ENCODE data around the gene TMEM109.
"Not testable (repeated sequence)": the region's sequence is repeated elsewhere in the genome, so short reads cannot be mapped to it uniquely, and the experiment has no call there.

The TMEM109 gene

DNA sequence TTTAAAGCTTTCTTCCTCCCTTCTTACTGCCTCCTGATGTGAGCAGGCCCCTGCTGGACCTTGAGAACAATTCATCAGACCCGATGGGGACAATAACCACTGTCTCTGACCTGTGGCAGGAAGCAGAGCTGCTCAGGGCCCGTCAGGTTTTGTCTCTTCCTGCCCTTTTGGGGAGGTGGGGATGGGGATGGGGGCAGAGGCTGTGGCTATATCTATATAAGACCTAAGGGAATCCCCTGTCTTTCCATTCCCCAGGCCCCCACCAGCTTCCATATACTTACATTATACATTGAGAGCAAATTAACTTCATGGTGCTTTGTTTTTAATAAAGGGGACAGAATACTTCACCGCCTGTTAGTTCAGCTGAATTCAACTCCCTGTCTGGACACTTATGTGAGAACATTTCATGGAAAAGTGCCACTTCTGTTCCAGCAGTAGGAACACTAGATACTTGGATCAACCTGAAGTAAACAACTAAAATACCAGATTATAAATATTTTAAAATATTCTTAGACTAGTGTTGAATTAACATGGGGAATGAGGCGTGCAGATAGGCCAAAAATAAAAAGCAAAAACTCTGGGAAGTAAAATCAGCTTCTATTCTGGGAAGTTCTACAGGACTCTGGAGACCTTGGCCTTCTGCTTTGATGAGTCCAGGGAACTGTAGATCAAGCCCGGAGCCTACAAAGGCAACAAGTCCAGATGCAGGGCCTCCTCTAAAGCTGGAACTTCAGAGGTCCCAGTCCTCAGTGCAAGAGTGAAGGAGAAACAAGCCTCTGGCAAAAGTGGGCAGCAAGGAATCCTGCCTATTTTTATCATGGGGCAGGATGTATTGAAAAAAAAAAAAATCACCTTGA is 35.5 kb upstream of the TMEM109 start:
- DNase-seq: no peak

DNA sequence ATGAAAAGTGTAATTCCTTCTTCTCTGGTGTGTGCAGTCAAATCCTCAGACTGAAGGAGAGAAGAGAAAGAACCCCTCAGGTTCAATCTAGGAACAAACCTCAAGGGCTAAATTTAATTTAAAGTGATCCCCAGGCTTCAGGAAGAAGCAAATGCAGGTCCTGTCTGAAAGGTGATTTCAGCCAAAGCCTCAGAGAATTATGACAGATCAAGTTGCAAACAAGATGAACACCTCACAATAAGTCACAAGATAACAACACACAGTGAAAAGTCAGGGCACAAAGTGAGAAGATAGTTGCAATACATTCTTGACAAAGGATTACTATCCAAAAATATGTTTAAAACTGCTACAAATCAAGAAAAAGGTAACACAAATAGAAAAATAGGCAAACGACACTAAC is 34.9 kb upstream of the TMEM109 start:
- DNase-seq: no peak

DNA sequence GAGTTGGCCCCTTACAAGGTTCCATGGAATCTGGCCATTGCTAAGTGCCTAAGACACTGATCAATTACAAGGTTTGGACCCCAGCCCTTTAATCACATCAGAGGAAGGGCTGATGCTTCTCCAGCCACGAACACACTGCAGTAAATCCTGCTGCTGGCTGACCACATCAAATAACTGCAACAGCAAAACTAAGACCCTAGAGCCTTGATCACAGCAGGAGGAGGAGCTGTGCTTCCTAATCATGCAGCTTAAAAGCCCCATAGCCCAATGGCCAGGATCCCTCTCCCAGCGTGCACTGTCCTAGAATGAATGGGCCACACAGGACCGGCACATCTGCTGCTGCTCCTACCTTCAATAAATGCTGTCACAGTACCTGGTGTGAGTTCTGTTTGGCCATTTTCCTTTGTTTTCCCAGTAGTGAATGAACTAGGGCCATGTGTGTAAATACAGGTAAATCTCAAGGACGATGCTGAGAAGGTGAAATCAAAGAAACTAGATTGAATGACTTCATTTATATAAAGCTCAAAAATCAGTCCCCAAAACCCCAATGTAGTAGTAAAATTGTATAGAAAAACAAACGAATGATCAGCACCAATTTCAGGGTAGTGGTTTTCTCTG is 33.9 kb upstream of the TMEM109 start:
- no peak for DNase-seq

DNA sequence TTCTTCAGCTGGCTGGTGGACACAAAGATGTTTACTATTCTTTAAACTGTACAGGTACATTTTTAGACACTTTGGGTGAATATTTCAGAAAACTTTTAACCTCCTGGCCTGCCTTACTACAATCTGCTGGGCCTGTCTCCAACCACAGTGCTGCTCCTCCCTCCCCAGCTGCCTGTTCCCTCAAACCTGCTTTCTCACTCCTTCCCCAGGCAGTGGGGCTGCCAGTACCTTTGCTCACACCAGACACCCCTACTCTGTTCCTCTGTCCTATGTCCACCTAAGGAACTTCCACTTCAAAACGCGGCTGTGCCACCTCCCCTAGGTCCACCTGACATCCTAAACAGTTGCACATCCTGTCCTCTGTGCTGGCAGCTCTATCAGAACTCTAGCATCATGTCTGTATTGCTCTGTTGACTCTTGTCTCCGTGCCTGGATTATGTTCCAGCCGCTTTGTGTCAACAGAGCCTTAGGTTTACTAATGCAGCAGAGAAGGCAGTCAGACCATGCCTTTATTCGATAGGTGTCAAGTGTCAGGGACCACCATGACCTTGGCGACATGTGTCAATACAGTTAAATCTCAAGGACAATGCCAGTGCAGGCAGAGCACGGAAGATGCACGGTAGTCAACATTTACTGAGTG is 33.2 kb upstream of the TMEM109 start:
- DNase-seq: no peak

DNA sequence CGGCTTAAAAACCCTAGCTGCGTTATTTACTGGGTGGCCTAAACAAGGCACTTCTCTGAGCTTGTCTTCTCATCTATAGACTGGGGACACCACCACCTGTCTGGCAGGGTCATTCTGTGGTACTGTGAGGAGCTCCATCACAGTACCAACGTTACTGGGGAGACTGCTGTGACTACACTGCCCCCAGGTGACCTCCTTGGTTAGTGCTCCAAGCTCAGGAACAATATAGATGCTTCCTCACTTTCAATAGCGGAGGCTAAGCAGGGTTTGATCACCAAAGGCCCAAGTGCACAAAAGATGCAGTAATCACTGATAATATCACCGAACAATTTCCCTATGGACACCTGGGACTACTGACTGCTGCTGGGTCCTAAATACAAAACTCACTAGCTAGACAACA is 26.4 kb upstream of the TMEM109 start:
- no peak for DNase-seq

DNA sequence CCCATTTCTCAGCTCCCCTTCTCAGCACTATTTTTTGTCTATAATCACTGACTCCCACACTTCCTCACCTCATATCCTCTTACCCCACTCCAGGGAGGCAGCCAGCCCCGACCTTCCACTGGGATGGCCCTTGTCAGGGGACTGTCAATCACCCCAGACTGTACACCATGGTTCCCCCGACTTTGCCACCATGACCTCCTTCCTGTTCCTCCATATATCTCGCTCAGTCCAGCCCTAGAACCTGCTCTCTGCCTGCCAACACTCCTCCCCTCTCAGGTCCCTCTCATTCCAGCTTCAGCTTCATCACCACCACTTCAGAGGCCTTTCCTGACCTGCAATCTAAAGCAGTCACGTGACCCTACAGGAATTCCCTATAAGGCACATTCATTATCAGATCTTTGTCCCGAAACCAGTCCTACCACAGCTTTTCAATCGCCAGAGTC is 24.1 kb upstream of the TMEM109 start:
- no peak for DNase-seq

DNA sequence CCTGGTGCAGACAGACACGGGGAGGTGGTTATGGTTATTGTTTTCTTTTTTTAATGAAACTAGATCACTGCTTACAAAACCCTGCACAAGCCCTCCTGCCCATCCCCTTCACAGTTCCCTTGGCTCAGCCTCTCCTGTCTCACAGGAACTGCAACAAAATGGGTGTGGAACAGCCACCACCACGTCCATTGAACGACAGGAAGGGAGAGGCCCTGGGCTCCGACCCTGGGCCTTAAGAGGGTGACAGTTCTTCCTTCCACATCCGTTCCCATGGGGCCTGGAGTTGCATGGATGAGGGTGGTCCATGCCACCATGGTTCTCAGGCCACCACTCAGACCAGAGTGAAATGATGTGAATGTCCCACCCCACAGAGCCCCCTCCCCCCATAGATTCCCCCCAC is 23.3 kb upstream of the TMEM109 start:
- DNase-seq: no peak

DNA sequence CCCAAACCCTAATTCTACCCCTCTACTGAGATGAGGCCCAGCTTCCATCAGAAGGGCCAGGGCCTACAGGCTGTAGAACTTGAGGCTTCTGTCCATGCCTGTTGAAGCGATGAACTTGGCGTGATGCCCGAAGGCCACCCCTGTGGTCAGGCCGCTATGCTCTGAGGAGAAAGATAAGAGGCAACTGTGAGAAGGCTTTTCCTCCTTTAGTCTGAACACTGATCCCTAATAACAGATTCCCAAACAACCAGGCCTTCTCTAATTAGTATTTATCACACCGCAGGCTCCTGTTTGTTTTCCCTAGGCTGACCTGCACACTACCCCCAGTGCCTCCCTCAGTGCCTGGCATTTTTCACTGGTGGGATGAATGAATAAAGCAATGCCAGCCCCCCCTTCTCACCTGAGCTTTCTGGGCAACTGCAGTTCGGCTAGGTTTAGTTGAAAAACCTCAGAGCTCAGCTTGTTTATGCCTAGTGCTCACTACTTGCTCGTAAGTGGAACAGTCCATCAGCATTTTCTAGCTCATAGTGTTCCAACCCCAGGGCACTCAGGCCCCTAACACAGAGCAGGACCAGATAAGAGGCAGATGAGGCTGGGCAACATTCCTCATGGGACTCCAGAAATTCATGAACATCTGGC is 22.7 kb upstream of the TMEM109 start:
- DNase-seq: no peak

DNA sequence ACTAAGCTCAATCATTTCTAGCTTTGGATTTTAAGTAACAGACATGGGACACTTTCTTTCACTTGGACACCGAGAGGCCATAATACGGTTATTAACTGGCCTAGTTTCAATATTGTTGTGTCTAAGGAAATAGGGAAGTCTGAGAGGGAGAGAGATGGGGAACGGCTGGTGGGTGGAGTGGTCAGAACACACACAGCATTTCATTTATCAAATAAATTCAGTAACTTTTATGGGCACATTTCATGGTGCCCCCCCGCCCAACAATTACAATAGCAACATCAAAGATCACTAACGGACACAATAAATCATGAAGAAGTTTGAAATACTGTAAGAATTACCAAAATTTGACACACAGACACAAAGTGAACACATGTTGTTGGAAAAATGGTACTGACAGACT is 18.3 kb upstream of the TMEM109 start:
- DNase-seq: no peak

DNA sequence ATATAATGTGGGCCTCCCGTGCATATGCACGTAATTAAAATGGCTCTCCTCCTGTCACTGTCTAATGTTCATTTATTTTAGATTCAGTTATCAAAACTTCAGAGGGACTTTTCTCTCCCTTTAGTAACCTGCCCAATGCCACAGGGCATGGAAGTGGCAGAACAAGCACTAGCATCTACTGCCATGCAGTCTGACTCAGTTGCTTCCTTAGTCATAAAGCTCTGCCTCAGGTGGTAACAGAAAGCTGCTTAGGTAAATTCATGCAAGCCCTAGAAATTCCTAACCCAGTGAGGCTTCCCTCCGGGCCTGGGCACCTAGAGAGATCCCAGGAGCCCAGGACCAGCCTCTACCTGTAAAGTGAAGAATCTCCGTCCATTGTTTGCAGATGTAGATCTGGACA is 16.5 kb upstream of the TMEM109 start:
- no peak for DNase-seq

DNA sequence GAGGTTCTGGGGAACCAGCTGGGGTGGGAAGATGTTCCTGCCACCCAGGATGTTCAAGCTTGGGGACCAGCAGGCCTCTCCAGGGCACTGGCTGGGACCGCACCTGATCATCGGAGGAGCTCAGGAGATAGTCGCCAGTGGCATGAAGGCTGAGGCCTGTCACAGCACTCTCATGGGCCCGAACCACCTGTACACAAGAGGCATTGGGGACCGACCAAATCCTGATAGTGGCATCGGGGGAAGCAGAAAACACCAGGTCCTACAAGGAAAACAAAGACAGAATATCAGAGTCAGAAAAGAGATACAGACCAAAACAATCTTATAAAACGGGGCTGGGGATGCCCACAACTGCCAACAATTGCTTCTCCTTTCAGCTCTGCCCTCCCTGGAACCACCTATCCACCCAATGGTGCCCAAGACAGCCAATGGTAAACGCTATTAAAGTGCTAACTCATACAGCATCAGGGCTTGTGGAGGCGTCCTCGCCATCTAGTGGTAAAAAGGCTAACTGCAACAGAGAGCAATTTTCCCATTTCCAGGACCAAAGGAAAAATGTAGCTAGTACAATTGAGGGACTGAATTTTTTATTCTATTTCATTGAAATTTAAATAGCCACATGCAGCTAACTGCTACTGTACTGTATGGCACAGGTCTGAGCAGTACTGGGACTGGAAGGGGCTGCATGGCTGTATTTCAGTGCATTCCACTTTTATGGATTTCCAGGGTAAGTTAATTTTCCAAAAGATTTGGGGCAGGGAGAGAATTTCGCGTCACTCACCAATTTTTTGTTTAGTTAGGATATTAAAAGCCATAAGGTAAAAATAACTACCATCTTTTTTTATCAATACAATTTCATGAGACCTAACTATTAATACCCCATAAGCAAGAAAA is 14.7 kb upstream of the TMEM109 start:
- DNase-seq: peak; percentile 22

DNA sequence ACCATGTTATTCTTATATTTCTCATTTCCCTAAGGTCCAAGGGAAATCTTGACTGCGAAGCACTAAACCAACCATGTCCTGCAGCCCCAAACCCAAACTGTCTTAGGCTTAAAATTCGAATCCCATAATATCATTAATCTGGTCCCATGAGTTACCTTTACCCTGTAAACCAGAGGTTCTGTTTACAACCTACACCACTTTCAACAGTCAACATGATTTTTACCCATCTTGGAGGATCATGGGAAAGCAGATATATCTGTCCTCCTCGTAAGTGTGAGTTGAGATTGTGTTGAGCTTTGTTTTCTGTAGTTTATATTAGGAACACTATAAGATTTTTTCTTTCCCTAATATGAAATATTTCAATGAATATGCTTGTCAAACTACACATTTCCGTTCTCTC is 14.0 kb upstream of the TMEM109 start:
- DNase-seq: no peak

DNA sequence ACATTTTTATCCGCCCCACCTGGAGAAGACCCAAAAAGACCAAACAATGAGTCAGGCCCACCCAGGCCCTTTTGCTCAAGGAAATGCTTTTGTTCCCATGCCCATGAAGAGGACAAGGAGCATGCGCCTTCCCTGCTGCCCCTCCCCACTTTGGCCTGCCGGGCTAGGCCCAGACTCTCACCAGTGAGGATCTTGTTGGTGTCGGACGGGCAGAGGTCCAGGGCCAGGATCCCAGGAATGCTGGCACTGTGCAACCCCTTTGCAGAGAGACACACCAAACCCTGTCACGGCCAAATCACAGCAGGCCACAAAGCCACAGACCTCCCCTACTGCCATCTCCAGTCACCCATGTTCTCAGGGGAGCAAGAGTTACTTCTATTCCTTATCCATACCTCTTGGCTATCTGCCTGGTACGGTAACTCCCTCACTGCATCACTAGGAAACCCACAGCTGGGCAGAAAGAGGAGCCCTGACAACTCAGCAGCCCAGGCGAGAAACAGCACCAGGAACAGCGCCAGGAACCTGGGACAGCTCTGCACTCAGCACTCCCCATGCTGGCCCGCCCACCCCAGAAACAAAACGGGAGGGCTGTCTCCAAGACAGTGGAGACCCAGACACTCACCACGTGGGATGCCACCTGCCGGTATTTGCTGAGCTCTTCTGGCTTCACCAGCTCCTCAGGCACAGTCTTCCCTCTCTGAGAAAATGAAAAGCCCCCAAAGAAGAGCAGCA is 13.1 kb upstream of the TMEM109 start:
- DNase-seq: no peak

DNA sequence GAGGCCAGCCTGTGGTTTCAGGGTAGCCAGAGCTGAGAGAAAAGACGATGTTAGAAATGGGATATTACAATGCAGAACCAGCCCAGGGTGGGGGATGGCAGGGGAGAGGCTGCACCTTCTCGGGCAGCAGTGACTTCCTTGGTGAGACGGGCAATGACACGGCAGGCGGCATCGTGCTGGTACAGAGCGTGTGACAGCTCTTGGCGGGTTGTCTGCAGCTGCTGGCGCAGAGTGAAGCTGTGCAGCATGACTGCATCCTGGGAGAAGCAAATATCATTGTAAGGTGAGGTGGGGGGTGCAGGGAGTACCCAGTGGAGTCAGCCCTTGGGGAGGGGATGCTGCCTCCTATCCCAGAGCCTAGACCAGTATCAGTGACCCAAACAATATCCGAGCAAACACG is 11.3 kb upstream of the TMEM109 start:
- DNase-seq: no peak

DNA sequence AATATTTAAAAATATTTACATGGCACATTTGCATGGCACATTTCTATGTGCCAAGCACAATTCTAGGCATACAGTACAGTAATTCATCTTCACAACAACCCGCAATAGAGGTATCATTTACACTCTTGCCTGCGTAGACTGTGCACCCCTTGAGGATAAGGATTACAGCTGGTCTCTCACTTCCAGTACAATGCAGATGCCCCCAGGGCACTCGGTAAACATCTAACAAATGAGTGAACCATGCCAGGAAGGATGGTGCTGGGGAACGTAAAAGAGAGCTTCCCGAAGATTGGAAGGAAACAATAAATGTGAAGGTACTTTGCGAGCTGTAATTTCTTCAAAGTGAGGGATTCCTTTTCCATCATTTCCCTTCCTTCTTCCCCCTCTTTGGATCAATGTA is 8.9 kb upstream of the TMEM109 start:
- DNase-seq: no peak

DNA sequence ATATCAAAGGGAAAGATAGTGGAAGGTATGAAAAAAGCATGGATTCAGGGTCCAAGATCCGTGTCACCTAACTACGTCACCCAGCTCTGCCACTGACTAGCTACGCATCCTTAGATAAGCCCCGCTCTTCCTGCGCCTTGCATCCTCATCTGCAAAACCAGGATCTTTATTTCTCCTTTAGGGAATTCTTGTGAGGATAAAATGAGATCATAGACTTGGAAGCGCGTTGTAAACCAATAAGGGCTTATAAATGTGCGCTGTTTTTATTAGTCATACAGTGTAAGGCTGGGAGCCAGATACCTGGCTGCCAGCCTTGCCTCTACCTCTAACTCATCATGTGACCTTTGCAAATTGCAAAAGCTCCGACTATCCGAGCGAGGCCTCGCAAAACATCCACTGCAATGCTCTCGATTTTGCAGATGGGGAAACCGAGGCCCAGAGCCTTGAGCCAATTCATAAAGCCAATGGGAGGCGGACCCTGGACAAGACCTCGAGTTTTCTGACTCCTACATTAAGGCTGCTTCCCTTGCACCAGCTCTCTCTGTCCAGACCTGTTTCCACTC is 8.3 kb upstream of the TMEM109 start:
- no peak for DNase-seq

DNA sequence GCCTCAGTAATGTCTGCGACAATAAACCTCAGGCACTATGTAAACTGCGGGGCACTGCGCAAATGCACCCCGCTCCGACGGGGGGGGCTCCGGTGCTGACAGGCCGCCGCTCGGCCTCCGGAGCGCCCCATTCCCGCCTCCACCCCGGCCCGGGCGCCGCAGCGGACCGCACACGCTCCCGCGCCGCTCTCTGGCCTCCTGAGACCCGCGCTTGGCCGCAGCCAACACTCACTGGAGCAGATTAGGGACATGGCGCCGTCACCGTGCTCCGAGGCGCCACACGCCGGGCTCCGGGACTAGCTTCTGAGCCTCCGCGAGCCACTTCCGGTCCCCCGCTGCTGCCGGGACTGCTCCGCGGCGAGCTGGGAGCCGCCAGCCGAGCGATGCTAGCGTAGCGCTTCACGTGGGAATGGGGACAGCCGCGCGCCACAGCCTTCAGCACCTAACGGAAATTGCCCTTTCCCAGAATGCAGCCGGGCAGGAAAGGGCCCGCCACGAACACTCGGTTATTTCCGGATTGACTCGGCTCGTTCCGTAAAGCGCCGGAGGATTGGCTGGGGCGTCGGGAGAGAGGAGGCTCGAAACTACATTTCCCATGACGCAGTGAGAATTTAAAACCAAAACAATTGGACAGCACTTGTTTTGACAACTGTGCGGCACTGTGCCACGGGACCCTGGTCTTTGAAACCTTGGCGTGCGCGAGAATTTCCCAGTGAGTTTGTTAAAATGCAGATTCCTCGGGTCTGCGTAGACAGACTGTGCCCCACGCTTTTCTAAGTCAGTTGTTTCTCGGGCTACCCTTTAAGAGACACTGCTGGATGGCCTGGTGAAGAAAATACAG is 7.6 kb upstream of the TMEM109 start, which contains the start of gene PRPF19:
TSS of gene PRPF19 (minus strand) at position 454 of the 841 bp plus-strand sequence. CDS start at position 251, 203 bp downstream.
- DNase-seq: peak; percentile 97

DNA sequence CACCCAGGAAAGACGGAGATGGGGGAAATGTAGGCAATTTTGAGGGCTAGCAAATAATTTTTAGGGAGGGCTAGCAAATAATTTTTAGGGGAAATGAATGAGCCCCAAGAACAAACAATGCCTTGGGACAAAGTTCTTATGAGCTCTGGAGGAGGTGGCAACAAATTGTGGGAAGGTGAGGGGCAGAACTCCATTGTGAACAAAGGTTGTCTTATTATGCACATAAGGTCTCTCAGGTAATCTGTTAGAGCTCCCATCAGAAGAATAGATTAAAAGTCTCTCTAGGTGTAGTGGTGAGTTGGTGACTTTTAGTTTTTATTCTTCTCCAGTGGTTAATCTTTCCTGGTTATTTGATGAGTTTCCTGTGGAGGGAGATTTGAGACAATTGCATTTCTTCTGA is 5.2 kb upstream of the TMEM109 start:
- no peak for DNase-seq

DNA sequence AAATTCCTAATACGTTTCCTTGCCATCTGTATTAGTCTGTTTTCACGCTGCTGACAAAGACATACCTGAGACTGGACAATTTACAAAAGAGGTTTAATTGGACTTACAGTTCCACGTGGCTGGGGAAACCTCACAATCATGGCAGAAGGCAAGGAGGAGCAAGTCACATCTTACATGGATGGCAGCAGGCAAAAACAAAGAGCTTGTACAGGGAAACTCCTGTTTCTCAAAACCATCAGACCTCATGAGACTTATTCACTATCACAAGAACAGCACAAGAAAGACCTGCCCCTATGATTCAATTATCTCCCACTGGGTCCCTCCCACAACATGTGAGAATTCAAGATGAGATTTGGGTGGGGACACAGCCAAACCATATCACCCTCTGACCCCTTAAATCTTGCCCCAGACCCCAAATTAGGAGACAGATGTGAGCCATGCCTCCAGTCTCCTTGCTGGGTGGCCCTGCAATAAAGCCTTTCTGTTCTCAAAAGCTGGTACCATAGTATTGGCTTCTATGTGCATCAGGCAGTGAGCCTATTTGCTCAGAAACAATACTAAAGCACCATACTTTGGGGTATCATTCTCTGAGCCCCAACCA is 4.2 kb upstream of the TMEM109 start:
- DNase-seq: not testable (repeated sequence)

DNA sequence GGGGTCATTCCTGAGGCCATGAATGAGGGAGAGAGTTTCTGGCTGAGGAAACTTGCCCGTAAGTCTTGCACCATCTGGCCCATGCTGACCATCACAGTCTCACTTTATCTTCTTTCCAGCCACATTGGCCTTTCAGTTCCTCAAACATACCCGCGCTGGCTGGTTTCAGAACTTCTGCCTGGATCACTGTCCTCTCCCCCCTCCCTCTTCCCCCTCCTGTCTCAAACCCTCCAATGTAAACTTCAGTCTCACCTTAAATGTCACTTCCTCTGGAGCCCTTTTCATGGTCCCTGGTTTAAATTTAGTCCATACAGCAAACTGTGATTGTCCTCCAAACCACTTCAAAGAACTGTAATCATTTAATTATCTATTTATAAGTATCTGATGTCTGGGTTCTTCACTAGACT is 3.7 kb upstream of the TMEM109 start:
- DNase-seq: no peak

All from amniotic stem cell (primary cell).